GM12878 (cell line): ENCODE results near the gene GPATCH3. TPM values are rescaled to one million over a fixed set of nuclear protein-coding genes. Genes with fewer than 3 reads are reported as not detected.

ENCODE experiments used
- ATAC-seq: fragments of 200-7000 bp; cut with Tn5 transposase; 3 replicates; pipeline ENCODE4 v1.9.1; 2020; ENCODE audit warnings: mild to moderate bottlenecking, moderate library complexity
- BruUV-seq: library from RNA; stranded (reverse); fragments of 400-500 nt; replicated peaks from 2 replicates; lab custom pipeline; 2021; lab: Mats Ljungman, UMichigan
- CTCF ChIA-PET: fragments of 300-600 bp; sonication (Branson Sonifier 250); formaldehyde crosslinking; extraction: SDS; loops from one replicate; lab custom pipeline; 2021; ENCODE audit warnings: inconsistent platforms; lab: Yijun Ruan, JAX
- POLR2A ChIA-PET: fragments of 350-600 bp; formaldehyde crosslinking; extraction: SDS; loops from one replicate; lab custom pipeline; 2021; ENCODE audit warnings: inconsistent platforms; lab: Charles Lee
- RAD21 ChIA-PET: fragments of 300-600 bp; sonication (Branson Sonifier 250); formaldehyde crosslinking; loops from one replicate; lab custom pipeline; 2023; ENCODE audit warnings: antibody characterized with exemption; ENCODE audit not compliant: unreplicated experiment; lab: Charles Lee
- SMC1A ChIA-PET: fragments of 300-600 bp; sonication (Branson Sonifier 250); formaldehyde crosslinking; loops from one replicate; lab custom pipeline; 2023; ENCODE audit not compliant: unreplicated experiment, uncharacterized antibody; lab: Charles Lee
- DNase-seq: peaks from one replicate; pipeline ENCODE4 v3.0.0-alpha.2; 2011; ENCODE audit warnings: low read depth, low spot score
- FAIRE-seq: peaks from 3 replicates; lab custom pipeline; 2011; peaks lifted over from hg19 to GRCh38; lab: Jason Lieb, UNC
- H2AFZ ChIP-seq: 2 replicates; pipeline ENCODE4 v1.6.0; 2011; ENCODE audit warnings: low read depth, low read length, control low read depth; ENCODE audit not compliant: control insufficient read depth
- H3K27ac ChIP-seq: 2 replicates; pipeline ENCODE4 v1.5.1; 2011; ENCODE audit warnings: control low read depth; ENCODE audit not compliant: control insufficient read depth, insufficient read depth
- H3K27me3 ChIP-seq, 2 experiments: replicated peaks in 1 of 2; 2 replicates each; pipeline versions ENCODE4 v1.6.0 to v1.6.1; 2011; ENCODE audit warnings: low read length in 1 of 2; ENCODE audit not compliant: control insufficient read depth in 2 of 2, insufficient read depth in 2 of 2
- H3K36me3 ChIP-seq, 2 experiments: 2 replicates each; pipeline ENCODE4 v1.5.1; 2011; ENCODE audit warnings: low read length in 1 of 2; ENCODE audit not compliant: control insufficient read depth in 2 of 2, insufficient read depth in 2 of 2
- H3K4me1 ChIP-seq: 2 replicates; pipeline ENCODE4 v1.6.1; 2011; ENCODE audit warnings: mild to moderate bottlenecking, low read length, moderate library complexity, mixed read lengths; ENCODE audit not compliant: control insufficient read depth, insufficient read depth
- H3K4me2 ChIP-seq: 2 replicates; pipeline ENCODE4 v1.6.0; 2011; ENCODE audit warnings: control low read depth; ENCODE audit not compliant: control insufficient read depth, insufficient read depth
- H3K4me3 ChIP-seq: fragments of 200-600 bp; sonication (generic); 2 replicates; pipeline ENCODE4 v1.5.1; 2016
- H3K79me2 ChIP-seq: 2 replicates; pipeline ENCODE4 v1.6.0; 2011; ENCODE audit warnings: low read length; ENCODE audit not compliant: control insufficient read depth, insufficient read depth
- H3K9ac ChIP-seq: 2 replicates; pipeline ENCODE4 v1.8.0; 2011; ENCODE audit warnings: low read length, control low read depth, mixed read lengths; ENCODE audit not compliant: control insufficient read depth, insufficient read depth
- H3K9me3 ChIP-seq: replicated peaks from 3 replicates; pipeline ENCODE4 v1.5.1; 2011; ENCODE audit warnings: mild to moderate bottlenecking, low read length; ENCODE audit not compliant: control insufficient read depth, insufficient read depth
- H4K20me1 ChIP-seq: 2 replicates; pipeline ENCODE4 v1.6.0; 2011; ENCODE audit not compliant: control insufficient read depth, insufficient read depth
- HDAC2 ChIP-seq: fragments of 200-600 bp; sonication (generic); IDR thresholded peaks from 2 replicates; pipeline ENCODE4 v1.6.1; 2017
- IRF4 ChIP-seq: IDR thresholded peaks from 2 replicates; pipeline ENCODE4 v1.6.1; 2011; ENCODE audit warnings: low read depth, low read length
- LARP7 ChIP-seq: fragments of 450-650 bp; IDR thresholded peaks from 2 replicates; pipeline ENCODE4 v1.6.1; 2017; ENCODE audit warnings: mild to moderate bottlenecking
- NRF1 ChIP-seq: conservative IDR thresholded peaks from 2 replicates; pipeline ENCODE4 v1.6.1; 2011; ENCODE audit warnings: mild to moderate bottlenecking, low read depth, low read length, improper control_type of control experiment
- TCF12 ChIP-seq: IDR thresholded peaks from 2 replicates; pipeline ENCODE4 v1.6.1; 2011; ENCODE audit warnings: low read depth, mild to moderate bottlenecking, low read length
- WGBS: methylation state at CpG from one replicate; pipeline ENCODE4 v1.1.6; 2016; ENCODE audit warnings: low lambda C conversion rate; ENCODE audit not compliant: insufficient replicate concordance, insufficient coverage; ENCODE audit errors: missing lambda C conversion rate; 5-methylcytosine and 5-hydroxymethylcytosine counted together
- in situ Hi-C: fragments of 300-500 bp; cut with MboI; formaldehyde crosslinking; loops from 9 replicates; pipeline ENCODE4 v1.14.3; 2018; ENCODE audit warnings: mixed read lengths
- intact Hi-C: fragments of 100-400 bp; cut with micrococcal nuclease; formaldehyde crosslinking; loops from one replicate; pipeline ENCODE4 v1.14.2; 2022; ENCODE audit not compliant: unreplicated experiment
- polyA plus RNA-seq, 11 experiments: library from polyadenylated mRNA; depleted of rRNA in 4 of 11; unstranded in 6 of 11; stranded (reverse) in 5 of 11; fragments of >200 nt; fragmentation: Nextera tagmentation in 4 of 11; fragmentation: Illumina TruSeq in 1 of 11; extraction: Ambion mirVana in 4 of 11; extraction: Trizol in 1 of 11; gene quantifications; 1 replicate in 1 of 11; 2 replicates in 10 of 11; pipeline versions ENCODE4 v1.2.1 to v1.2.3, GENCODE V29; 2011 to 2016; ENCODE audit warnings: inconsistent platforms in 2 of 11, missing spikeins in 2 of 11, low read depth in 1 of 11
- total RNA-seq, 4 experiments: library from RNA; depleted of rRNA in 3 of 4; stranded (reverse); fragments of >200 nt in 3 of 4; fragmentation: Illumina TruSeq in 1 of 4; extraction: Trizol in 1 of 4; gene quantifications; 2 replicates each; pipeline versions ENCODE4 v1.2.1 to v1.2.3, GENCODE V29; 2013 to 2021
- TF ChIP-seq, protein P1 (sequence below): fragments of 450-650 bp; conservative IDR thresholded peaks from 2 replicates; pipeline ENCODE4 v1.6.1; 2017; ENCODE audit warnings: mild to moderate bottlenecking, moderate library complexity

Gene GPATCH3
- total and polyA plus RNA-seq, 10 of the 15 experiments (the other 5 are each of a cell fraction or from before 2014, with no cell fraction given), result 0.56 to 13.4 (median 8.7) TPM

GRCh38 chr1:26921126-26921539 lies 20.9 kb upstream of the GPATCH3 start (continued):
- TF ChIP-seq TCF12, result no peak
- TF ChIP-seq, all 136 proteins: peak for 6

GRCh38 chr1:26915204-26915842 lies 15.1 kb upstream of the GPATCH3 start:
- SMC1A ChIA-PET, result interaction anchor here (1.4 kb wide), 1 partner anchor 9 kb away, joined by 3 read pairs; no protein-coding TSS in a partner anchor
- no peaks in the 10 kb centered on the region for H3K36me3 ChIP-seq
- H3K27me3 ChIP-seq, result no peaks in the 10 kb centered on the region; a peak in 1 of 4 replicates
- CTCF ChIA-PET, result interaction anchor here (0.6 kb wide), 1 partner anchor 15 kb away, joined by 3 read pairs; no protein-coding TSS in a partner anchor
- H4K20me1 ChIP-seq, result no peaks in the 10 kb centered on the region
- no peak overlapping the region for H3K27ac ChIP-seq
- POLR2A ChIA-PET, result no interaction called here
- RAD21 ChIA-PET, result no interaction called here
- no peak overlapping the region for H3K9ac ChIP-seq
- in situ Hi-C loops (no loop called here), intact Hi-C loops (no loop called here)
- H3K4me1 ChIP-seq, result no peaks in the 10 kb centered on the region
- no peaks in the 10 kb centered on the region for H3K79me2 ChIP-seq
- H3K4me3 ChIP-seq, result no peak overlapping the region
- 0% methylated on average over 5 of the region's 5 CpGs for WGBS
- no TSS peak for BruUV-seq
- ATAC-seq (no peak), FAIRE-seq (no peak), DNase-seq (no peak)
- TF ChIP-seq NRF1 (no peak), HDAC2 (no peak), IRF4 (no peak), LARP7 (no peak)
- TF ChIP-seq, protein P1, sequence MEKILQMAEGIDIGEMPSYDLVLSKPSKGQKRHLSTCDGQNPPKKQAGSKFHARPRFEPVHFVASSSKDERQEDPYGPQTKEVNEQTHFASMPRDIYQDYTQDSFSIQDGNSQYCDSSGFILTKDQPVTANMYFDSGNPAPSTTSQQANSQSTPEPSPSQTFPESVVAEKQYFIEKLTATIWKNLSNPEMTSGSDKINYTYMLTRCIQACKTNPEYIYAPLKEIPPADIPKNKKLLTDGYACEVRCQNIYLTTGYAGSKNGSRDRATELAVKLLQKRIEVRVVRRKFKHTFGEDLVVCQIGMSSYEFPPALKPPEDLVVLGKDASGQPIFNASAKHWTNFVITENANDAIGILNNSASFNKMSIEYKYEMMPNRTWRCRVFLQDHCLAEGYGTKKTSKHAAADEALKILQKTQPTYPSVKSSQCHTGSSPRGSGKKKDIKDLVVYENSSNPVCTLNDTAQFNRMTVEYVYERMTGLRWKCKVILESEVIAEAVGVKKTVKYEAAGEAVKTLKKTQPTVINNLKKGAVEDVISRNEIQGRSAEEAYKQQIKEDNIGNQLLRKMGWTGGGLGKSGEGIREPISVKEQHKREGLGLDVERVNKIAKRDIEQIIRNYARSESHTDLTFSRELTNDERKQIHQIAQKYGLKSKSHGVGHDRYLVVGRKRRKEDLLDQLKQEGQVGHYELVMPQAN, result no peak
- H3K9me3 ChIP-seq, result no peaks in the 10 kb centered on the region
- no peak overlapping the region for H3K4me2 ChIP-seq
- H2AFZ ChIP-seq, result no peak overlapping the region
